Motor neuron (in vitro differentiated cells): ENCODE results near the gene ANKRD55. TPM values are rescaled to one million over a fixed set of nuclear protein-coding genes. Genes with fewer than 3 reads are reported as not detected.

Source experiments
- ATAC-seq, 8 experiments: fragments of 200-7000 bp; cut with Tn5 transposase; replicated peaks in 6 of 8; 2 replicates each; pipeline ENCODE4 v1.8.0; 2021; ENCODE audit warnings: mild to moderate bottlenecking in 8 of 8, moderate library complexity in 8 of 8
- H3K27ac ChIP-seq, 2 donors: fragments of 250-450 bp; sonication (Bioruptor Pico); 2 replicates each; pipeline ENCODE4 v1.9.0; 2021; ENCODE audit warnings: antibody characterized with exemption in 2 of 2, mild to moderate bottlenecking in 2 of 2, moderate library complexity in 1 of 2
- H3K4me1 ChIP-seq, 2 donors: fragments of 250-450 bp; sonication (Bioruptor Pico); replicated peaks in 1 of 2; 2 replicates each; pipeline ENCODE4 v1.6.1; 2021; ENCODE audit warnings: antibody characterized with exemption in 2 of 2, mild to moderate bottlenecking in 2 of 2, moderate library complexity in 1 of 2
- H3K4me3 ChIP-seq, 5 donors: fragments of 250-450 bp; sonication (Bioruptor Pico); 2 replicates each; pipeline ENCODE4 v1.9.0; 2021; ENCODE audit warnings: antibody characterized with exemption in 5 of 5, mild to moderate bottlenecking in 5 of 5, moderate library complexity in 4 of 5
- WGBS, 10 experiments: fragments of 450-650 bp; shearing (Covaris generic); methylation state at CpG; one replicate each; pipeline ENCODE4 v1.0.0; 2022; 5-methylcytosine and 5-hydroxymethylcytosine counted together
- in situ Hi-C, 9 experiments: fragments of 400-800 bp; cut with MboI; loops; one replicate each; pipeline ENCODE4 v1.15.0; 2021; ENCODE audit warnings: low sequenced_read_pairs in 9 of 9, low pct_unique_long_range_greater_than_20kb in 2 of 9; ENCODE audit not compliant: unreplicated experiment in 9 of 9
- total RNA-seq, 8 experiments: library from RNA; unstranded; fragments of 300-600 nt; gene quantifications; 2 replicates each; pipeline versions ENCODE4 v1.2.3 to v1.2.4, GENCODE V29; 2022

ANKRD55 gene
- total RNA-seq, 8 experiments from 2014 or later: 0.17 to 2.9 (median 0.90) TPM; not detected in 3

DNA sequence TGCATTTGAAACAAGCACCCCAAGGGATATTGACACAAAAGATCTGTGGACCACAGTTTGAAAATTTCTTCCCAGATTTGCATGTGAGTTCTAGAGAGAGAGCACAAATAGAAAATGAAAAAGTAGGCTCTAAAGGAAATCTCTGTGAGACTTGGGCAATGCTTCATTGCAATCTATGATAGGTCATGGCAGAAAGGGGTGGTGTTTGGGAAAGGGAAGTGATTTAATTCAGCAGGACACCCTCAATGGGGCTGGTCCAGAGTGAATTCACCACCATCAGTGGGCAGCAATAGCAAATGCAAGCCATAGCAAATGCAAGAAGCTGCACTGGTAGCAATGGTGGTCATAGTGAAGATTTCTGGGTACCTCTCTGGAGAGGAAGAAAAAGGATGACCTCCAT is 58.1 kb downstream of the ANKRD55 start:
- H3K4me1 ChIP-seq: peaks cover 0 to 8% of the 10 kb centered on the region in 2 donors
- peak in 3 of 8 experiments; percentile 7 to 22 (median 10) for ATAC-seq
- no peak overlapping the region for H3K27ac ChIP-seq
- in situ Hi-C loops: loop anchor here in 2 of 9 experiments (25.0 kb wide), 1 partner anchor 188 kb away; the partner anchor contains the start of gene IL6ST (in 2 of the 2)
- H3K4me3 ChIP-seq: no peak overlapping the region

DNA sequence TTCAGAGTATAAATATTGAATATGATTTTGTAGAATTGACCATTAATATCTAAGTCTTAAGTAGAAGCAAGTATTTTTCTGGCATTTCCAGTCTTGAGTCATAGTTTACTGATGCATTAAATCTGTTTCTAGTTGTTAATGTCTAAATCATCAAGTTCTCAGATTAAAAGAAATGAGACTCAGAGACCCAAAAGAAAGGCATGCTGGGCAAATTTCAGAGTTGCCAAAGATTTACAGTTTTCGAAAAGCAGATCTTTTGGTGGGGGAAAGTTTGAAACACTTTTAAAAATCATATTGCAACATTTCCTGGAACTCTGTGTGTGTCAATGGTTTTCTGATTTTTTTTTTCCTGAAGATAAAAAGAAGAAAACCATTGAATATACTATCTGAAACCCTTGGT is 60.9 kb downstream of the ANKRD55 start:
- H3K4me1 ChIP-seq: peaks cover 0 to 18% of the 10 kb centered on the region in 2 donors
- H3K4me3 ChIP-seq: no peak overlapping the region
- no peak overlapping the region for H3K27ac ChIP-seq
- 0 to 100% (median 75%) methylated on average over 1 of the region's 1 CpG; no CpG with 5 or more reads in 1 of the 10 experiments for WGBS, 10 experiments
- in situ Hi-C loops: no loop called here
- ATAC-seq: no peak

DNA sequence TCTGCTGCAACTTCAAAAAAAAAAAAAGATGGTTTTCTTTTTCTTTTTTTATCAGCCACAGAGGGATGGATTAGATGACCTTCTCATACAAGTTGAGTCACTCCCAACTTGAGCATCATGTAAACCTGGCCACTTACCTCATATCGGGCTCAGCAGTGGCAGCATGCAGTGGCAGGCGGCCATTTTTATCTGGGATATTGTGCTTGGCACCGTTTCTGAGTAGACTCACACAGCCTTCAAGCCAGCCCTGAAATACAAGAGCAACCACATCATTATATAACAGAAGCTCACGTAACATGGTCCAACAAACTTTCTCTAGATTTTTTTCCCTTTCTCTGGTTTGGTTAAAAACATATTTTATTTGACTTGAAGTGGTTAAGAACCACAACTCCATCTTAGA is 62.6 kb downstream of the ANKRD55 start:
- ATAC-seq: no peak
- 0 to 100% (median 92%) methylated on average over 1 to 4 of the region's 4 CpGs; no CpG with 5 or more reads in 1 of the 10 experiments for WGBS, 10 experiments
- Histone ChIP-seq H3K27ac (no peak overlapping the region), H3K4me1 (peaks cover 2 to 21% of the 10 kb centered on the region in 2 donors), H3K4me3 (no peak overlapping the region)
- in situ Hi-C loops: no loop called here

DNA sequence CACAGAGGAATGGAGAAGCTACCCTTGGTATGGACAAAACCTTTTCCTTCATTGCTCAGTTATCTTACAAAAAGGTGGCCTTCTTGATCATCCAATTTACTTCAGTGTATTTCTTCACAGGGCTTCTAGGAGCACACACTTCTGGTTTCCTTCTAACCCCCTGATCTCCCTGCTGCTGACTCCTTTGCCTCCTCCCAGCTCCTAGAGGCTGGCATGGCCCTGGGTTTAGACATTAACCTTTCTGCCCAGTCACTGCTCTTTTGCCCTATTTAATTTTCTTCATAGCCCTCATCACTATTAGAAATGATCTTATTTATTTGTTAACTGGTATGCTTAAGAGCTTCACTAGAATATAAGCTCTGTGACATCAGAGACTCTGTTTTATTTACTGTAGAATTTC is 63.2 kb downstream of the ANKRD55 start:
- Histone ChIP-seq H3K4me3 (no peak overlapping the region), H3K27ac (no peak overlapping the region), H3K4me1 (peaks cover 8 to 22% of the 10 kb centered on the region in 2 donors)
- in situ Hi-C loops: no loop called here
- ATAC-seq: no peak

DNA sequence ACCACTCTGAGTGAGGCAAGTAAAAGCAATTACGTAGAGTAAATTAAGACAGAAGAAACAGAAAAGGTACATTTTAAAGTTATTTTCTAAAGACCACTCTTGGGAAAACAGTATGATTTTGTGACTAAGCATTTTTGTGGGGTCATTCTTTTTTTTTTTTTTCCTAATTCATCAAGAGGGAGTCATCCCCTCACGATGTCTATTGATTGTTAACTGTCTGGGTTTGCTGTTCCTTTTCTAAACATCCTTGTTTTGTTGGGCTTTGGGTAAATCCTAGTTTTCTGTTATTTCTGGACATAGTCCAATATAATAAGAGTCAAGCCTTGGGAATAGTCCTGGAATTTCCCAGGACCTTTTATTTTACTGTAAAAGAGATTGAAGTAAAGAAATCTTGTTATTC is 63.8 kb downstream of the ANKRD55 start:
- no peak overlapping the region for H3K27ac ChIP-seq

DNA sequence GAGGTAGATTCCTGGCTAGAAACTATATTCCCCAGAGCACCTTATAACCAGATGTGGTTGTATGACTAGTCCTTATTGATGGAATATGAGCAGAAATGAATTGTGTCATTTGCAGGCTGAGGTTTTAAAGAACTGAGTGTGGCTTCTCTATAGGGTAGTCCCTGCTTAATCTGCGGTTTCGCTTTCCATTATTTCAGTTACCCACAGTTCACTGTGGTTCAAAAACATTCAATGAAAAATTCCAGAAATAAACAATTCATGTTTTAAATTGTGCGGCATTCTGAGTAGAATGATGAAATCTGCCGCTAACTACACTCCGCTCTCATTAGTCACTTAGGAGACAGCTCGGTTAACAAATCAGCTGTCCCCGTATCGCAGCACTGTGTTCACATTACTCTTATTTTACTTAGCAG is 65.1 kb downstream of the ANKRD55 start:
- peaks cover 24 to 37% of the 10 kb centered on the region in 2 donors for H3K4me1 ChIP-seq
- ATAC-seq: peak in 1 of 8 experiments; percentile 22
- WGBS, 10 experiments: 84 to 100% (median 93%) methylated on average over 5 to 7 of the region's 8 CpGs; no CpG with 5 or more reads in 2 of the 10 experiments
- no peak overlapping the region for H3K4me3 ChIP-seq
- in situ Hi-C loops: no loop called here
- H3K27ac ChIP-seq: no peak overlapping the region

More for the DNA sequence above, 63.8 kb downstream of the ANKRD55 start:
- ATAC-seq: no peak
- 14 to 100% (median 74%) methylated on average over 1 to 2 of the region's 2 CpGs; no CpG with 5 or more reads in 2 of the 10 experiments for WGBS, 10 experiments
- in situ Hi-C loops: no loop called here
- Histone ChIP-seq H3K4me3 (no peak overlapping the region), H3K4me1 (peaks cover 15 to 28% of the 10 kb centered on the region in 2 donors)

DNA sequence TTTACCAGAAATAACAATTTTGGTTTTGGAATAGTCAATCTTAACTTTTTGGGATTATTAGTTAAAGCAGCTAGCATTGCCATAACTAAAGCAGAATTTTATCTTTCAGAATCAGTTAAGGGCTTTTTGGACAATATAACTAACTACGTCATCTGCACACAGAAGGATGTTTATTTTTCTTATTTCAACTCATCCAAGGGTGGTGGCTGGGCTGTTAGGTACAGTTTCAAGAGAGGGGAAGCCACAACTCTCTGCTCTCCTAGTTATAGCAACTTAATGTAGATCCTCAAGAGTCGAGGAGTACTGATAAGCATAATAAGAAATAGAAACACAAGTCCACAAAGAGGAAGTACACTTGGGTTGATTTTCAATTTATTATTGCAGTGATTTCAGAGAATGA is 65.6 kb downstream of the ANKRD55 start:
- in situ Hi-C loops: no loop called here
- Histone ChIP-seq H3K27ac (no peak overlapping the region), H3K4me3 (no peak overlapping the region), H3K4me1 (peaks cover 24 to 37% of the 10 kb centered on the region in 2 donors)
- 71 to 100% (median 95%) methylated on average over 1 to 2 of the region's 2 CpGs; no CpG with 5 or more reads in 1 of the 10 experiments for WGBS, 10 experiments
- ATAC-seq: no peak

DNA sequence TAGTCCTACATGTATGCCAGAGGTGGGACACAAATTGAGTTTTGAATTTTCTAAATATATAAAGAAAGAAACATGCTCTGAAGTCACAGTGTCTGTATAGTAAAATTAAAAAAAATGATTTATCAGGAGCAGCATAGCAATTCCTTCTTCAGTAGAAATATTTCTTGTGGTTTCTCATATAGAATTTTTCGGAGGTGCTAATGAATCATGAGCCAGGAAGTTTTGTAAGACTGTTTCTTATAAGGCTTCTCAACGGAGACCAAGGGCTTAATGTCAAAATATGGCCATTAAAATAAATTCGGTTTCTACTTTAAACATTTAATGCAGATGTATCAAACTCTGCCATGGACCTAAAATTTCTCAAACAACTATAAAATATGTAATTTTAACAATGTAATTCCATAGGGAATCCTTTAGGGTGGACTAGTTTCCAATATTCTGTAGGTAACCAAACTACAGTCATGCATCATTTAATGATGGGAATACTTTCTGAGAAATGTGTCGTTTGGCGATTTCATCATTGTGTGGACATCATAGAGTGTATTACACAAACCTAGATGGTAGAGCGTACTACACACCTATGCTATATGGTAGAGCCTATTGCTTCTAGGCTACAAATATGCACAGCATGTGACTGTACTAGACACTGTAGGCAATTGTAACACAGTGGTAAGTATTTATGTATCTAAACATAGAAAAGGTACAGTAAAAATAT is 66.3 kb downstream of the ANKRD55 start:
- ATAC-seq: no peak
- H3K4me1 ChIP-seq: peaks cover 30 to 43% of the 10 kb centered on the region in 2 donors
- 52 to 100% (median 88%) methylated on average over 1 to 6 of the region's 6 CpGs for WGBS, 10 experiments
- no peak overlapping the region for H3K27ac ChIP-seq
- no peak overlapping the region for H3K4me3 ChIP-seq
- in situ Hi-C loops: no loop called here

DNA sequence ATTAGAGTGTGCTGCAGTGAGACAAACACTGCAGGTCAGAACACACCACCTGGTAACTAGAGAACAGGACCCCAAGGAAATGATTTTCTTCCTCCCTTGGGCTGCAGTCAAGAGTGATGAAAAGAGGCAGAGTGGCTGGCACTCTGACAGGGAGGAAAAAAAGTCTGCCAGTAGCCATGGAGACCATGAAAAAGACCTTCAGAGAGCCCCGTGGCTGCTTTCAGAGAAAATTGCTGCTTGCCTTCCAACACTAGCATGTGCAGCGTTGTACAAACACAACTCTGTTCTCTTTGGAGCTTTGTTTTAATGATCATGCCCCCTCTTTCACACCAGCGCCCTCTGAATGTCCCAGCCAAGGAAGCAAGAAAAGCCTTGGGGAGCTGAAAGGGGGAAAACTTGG is 68.8 kb downstream of the ANKRD55 start:
- peak in 5 of 8 experiments; percentile 84 to 91 (median 90) for ATAC-seq
- Histone ChIP-seq H3K27ac (peak overlapping the region; percentile 60 to 68), H3K4me3 (no peak overlapping the region), H3K4me1 (peaks cover 41 to 51% of the 10 kb centered on the region in 2 donors)
- 0 to 50% (median 0%) methylated on average over 1 to 3 of the region's 3 CpGs; no CpG with 5 or more reads in 1 of the 10 experiments for WGBS, 10 experiments
- in situ Hi-C loops: no loop called here

DNA sequence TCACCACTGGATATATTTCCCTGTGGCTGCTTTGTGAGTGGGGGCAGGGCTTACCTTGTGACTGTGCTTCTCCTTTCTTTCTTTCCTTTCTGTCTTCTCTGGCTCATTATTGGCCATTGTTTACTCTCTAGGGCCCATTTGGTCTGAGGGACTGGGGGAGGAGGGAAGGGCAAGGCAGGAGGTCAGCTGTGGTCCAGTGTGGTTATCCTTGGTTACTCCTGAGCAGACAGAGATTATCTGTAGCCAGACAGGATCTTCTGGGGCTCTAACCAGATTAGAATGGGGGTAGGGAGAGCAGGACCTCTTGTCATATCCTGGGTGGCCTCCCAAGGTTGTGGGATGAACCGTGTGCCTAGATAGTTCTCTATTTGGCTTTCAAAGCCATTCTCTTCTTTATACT is 71.2 kb downstream of the ANKRD55 start:
- Histone ChIP-seq H3K4me3 (no peak overlapping the region), H3K4me1 (peaks cover 44 to 49% of the 10 kb centered on the region in 2 donors), H3K27ac (no peak overlapping the region)
- 33 to 80% (median 80%) methylated on average over 1 of the region's 1 CpG; no CpG with 5 or more reads in 7 of the 10 experiments for WGBS, 10 experiments
- in situ Hi-C loops: no loop called here
- no peak for ATAC-seq

DNA sequence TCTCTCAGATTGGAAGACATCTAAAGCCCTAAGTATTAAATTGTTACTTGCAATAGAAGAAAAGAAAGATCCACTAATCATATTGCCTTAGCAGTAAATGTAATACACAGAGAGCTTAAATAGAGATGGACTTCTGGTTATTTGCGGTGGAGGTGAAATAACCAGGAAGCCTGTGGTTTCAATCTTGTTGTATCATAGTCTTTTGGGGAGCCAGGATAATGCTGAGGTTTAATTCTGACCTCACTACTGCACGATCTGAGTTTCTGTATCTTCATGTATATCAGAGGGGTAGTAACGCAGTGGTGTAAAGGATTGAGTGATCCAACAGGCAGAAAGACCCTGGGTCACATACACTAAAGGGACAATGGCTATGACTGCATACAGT is 71.7 kb downstream of the ANKRD55 start:
- WGBS, 10 experiments: 58 to 100% (median 89%) methylated on average over 1 to 3 of the region's 3 CpGs; no CpG with 5 or more reads in 2 of the 10 experiments
- no peak for ATAC-seq
- in situ Hi-C loops: no loop called here
- H3K27ac ChIP-seq: no peak overlapping the region
- no peak overlapping the region for H3K4me3 ChIP-seq
- peaks cover 44 to 49% of the 10 kb centered on the region in 2 donors for H3K4me1 ChIP-seq

DNA sequence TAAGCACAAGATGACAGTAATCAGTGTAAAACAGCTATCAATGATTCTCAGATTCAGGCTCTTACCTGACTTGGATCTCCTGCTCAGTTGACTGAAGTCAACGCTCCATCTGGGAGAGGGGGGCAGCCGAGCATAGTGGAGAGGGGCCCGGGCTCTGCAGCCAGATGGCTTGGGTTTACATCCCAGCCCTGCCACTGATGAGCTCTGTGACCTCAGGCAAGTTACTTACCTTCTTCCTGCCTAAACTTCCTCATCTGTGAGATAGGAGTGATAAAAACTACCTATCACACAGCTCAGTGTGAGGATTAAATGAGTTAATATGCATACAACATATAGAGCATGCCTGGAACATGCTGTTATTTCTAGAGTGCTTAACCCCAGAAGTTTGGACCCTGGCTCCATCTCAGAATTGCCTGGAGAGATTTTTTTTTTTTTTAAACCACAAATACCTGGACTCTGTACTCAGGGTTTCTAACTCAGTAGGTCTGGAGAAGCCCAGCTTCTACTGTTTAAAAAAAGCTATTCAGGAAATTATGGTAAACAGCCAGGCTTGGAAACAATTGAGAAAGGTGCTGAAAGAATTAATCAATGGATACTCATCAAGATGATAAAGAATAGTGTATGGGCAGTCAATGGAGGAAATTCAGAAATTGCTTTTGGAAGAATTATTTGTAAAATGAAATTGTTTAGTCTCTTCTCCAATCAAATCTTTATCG is 72.2 kb downstream of the ANKRD55 start:
- no peak overlapping the region for H3K4me3 ChIP-seq
- H3K27ac ChIP-seq: no peak overlapping the region
- in situ Hi-C loops: no loop called here
- no peak for ATAC-seq
- H3K4me1 ChIP-seq: peaks cover 44 to 46% of the 10 kb centered on the region in 2 donors
- WGBS, 10 experiments: 65 to 100% (median 91%) methylated on average over 1 to 4 of the region's 4 CpGs; no CpG with 5 or more reads in 1 of the 10 experiments

DNA sequence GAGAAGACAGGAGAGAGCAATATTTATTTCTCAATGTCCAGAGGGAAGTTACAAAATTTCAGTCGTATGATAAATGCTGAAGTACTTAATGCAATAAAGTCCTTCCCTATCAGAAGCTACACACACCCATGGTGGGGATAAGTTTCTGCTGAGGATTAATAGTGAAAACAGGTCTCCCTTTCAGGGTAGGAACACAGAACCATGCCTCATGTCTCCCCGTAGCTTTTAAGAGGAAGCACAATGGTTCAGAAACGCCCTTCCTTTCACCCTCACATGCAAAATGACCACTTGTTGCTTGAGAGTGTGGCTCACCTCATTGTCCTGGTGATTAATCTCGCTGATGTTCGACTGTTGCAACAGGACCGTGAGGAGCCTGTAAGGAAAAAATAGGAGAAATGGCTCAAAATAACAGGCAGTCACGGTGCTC is 73.6 kb downstream of the ANKRD55 start:
- Histone ChIP-seq H3K27ac (peak overlapping the region in 1 of 2 donors; percentile 42), H3K4me1 (peaks cover 32 to 33% of the 10 kb centered on the region in 2 donors), H3K4me3 (no peak overlapping the region)
- 16 to 81% (median 35%) methylated on average over 4 to 7 of the region's 7 CpGs; no CpG with 5 or more reads in 2 of the 10 experiments for WGBS, 10 experiments
- in situ Hi-C loops: no loop called here
- peak in 4 of 8 experiments; percentile 39 to 51 (median 44) for ATAC-seq
